ENCODE results near the gene CD6.

Gene CD6

GRCh38 chr11:61066645-61067044 is 95.2 kb downstream of the CD6 start:
- H3K9me3 ChIP-seq (ENCODE audit: control insufficient read depth, insufficient read depth, low read length) = peaks cover 7% of the 10 kb centered on the region; the same call in 1 of the 2 replicates
- no peaks in the 10 kb centered on the region for H3K36me3 ChIP-seq (ENCODE audit: control insufficient read depth, low read length)

GRCh38 chr11:61067782-61068446 is 96.4 kb downstream of the CD6 start:
- Histone ChIP-seq H3K4me3 (ENCODE audit: low read length) (no peak overlapping the region), H3K4me1 (ENCODE audit: control insufficient read depth, low read length) (peaks cover 38% of the 10 kb centered on the region), H3F3A (ENCODE audit: control insufficient read depth, insufficient read depth) (peaks cover 12% of the 10 kb centered on the region), H3K79me2 (ENCODE audit: control insufficient read depth, low read length) (no peaks in the 10 kb centered on the region), H3K4me2 (ENCODE audit: low read length) (no peak overlapping the region), H3K9me3 (ENCODE audit: control insufficient read depth, insufficient read depth, low read length) (peaks cover 7% of the 10 kb centered on the region; the same call in 1 of the 2 replicates), H3K36me3 (ENCODE audit: control insufficient read depth, low read length) (no peaks in the 10 kb centered on the region), H3K27ac (ENCODE audit: low read depth, low read length) (no peak overlapping the region), H3K27me3 (ENCODE audit: control insufficient read depth, low read length) (no peaks in the 10 kb centered on the region), H3K9me2 (replicated peaks; ENCODE audit: control insufficient read depth, low read length) (no peaks in the 10 kb centered on the region), H4K20me1 (ENCODE audit: control insufficient read depth, insufficient read depth, low read depth, low read length) (no peaks in the 10 kb centered on the region)
- no peak for TF ChIP-seq EZH2phosphoT487 (IDR thresholded peaks at IDR 0.05; ENCODE audit: borderline replicate concordance, low read length)
- no peak for TF ChIP-seq CTCF (IDR thresholded peaks at IDR 0.05; ENCODE audit: low read depth, low read length, poor library complexity, severe bottlenecking)

More at GRCh38 chr11:61066645-61067044, 95.2 kb downstream of the CD6 start:
- no peaks in the 10 kb centered on the region for H3K9me2 ChIP-seq (replicated peaks; ENCODE audit: control insufficient read depth, low read length)
- no peaks in the 10 kb centered on the region for H3K79me2 ChIP-seq (ENCODE audit: control insufficient read depth, low read length)
- no peak overlapping the region for H3K27ac ChIP-seq (ENCODE audit: low read depth, low read length)
- H4K20me1 ChIP-seq (ENCODE audit: control insufficient read depth, insufficient read depth, low read depth, low read length) = no peaks in the 10 kb centered on the region
- peaks cover 12% of the 10 kb centered on the region for H3F3A ChIP-seq (ENCODE audit: control insufficient read depth, insufficient read depth)
- H3K4me3 ChIP-seq (ENCODE audit: low read length) = no peak overlapping the region
- TF ChIP-seq EZH2phosphoT487 (IDR thresholded peaks at IDR 0.05; ENCODE audit: borderline replicate concordance, low read length) = no peak
- TF ChIP-seq CTCF (IDR thresholded peaks at IDR 0.05; ENCODE audit: low read depth, low read length, poor library complexity, severe bottlenecking) = no peak
- H3K4me2 ChIP-seq (ENCODE audit: low read length) = no peak overlapping the region
- no peaks in the 10 kb centered on the region for H3K27me3 ChIP-seq (ENCODE audit: control insufficient read depth, low read length)
- peaks cover 34% of the 10 kb centered on the region for H3K4me1 ChIP-seq (ENCODE audit: control insufficient read depth, low read length)

- H3K27ac ChIP-seq (ENCODE audit: low read depth, low read length) = no peak overlapping the region
- H3K4me3 ChIP-seq (ENCODE audit: low read length) = no peak overlapping the region
- H3K27me3 ChIP-seq (ENCODE audit: control insufficient read depth, low read length) = no peaks in the 10 kb centered on the region
- no peak overlapping the region for H3K4me2 ChIP-seq (ENCODE audit: low read length)
- peaks cover 45% of the 10 kb centered on the region for H3K4me1 ChIP-seq (ENCODE audit: control insufficient read depth, low read length)
- no peaks in the 10 kb centered on the region for H3K9me2 ChIP-seq (replicated peaks; ENCODE audit: control insufficient read depth, low read length)
- no peaks in the 10 kb centered on the region for H3K36me3 ChIP-seq (ENCODE audit: control insufficient read depth, low read length)
- H3K9me3 ChIP-seq (ENCODE audit: control insufficient read depth, insufficient read depth, low read length) = peaks cover 7% of the 10 kb centered on the region; the same call in 1 of the 2 replicates
- H3F3A ChIP-seq (ENCODE audit: control insufficient read depth, insufficient read depth) = peaks cover 14% of the 10 kb centered on the region
- no peaks in the 10 kb centered on the region for H3K79me2 ChIP-seq (ENCODE audit: control insufficient read depth, low read length)
- TF ChIP-seq EZH2phosphoT487 (IDR thresholded peaks at IDR 0.05; ENCODE audit: borderline replicate concordance, low read length) (no peak), CTCF (IDR thresholded peaks at IDR 0.05; ENCODE audit: low read depth, low read length, poor library complexity, severe bottlenecking) (no peak)
- H4K20me1 ChIP-seq (ENCODE audit: control insufficient read depth, insufficient read depth, low read depth, low read length) = no peaks in the 10 kb centered on the region
Observed at GRCh38 chr11:61068581-61068980, 97.1 kb downstream of the CD6 start.
